Measurements from ENCODE around the gene TDRD9. TPM values are rescaled to one million over a fixed set of nuclear protein-coding genes. Genes with fewer than 3 reads are reported as not detected.

The TDRD9 gene
- total and polyA plus RNA-seq, 2 experiments from 2014 or later = not detected

GRCh38 chr14:104039214-104039613, 111.0 kb downstream of the TDRD9 start:
- Histone ChIP-seq H2AFZ (no peak overlapping the region), H3K4me3 (no peak overlapping the region), H3K9me2 (ENCODE audit: insufficient read depth) (no peaks in the 10 kb centered on the region), H3K36me3 (ENCODE audit: low read depth) (no peaks in the 10 kb centered on the region), H3K9me3 (ENCODE audit: low read depth) (no peaks in the 10 kb centered on the region), H3F3A (ENCODE audit: insufficient read depth) (no peaks in the 10 kb centered on the region), H3K27ac (no peak overlapping the region), H4K20me1 (ENCODE audit: insufficient read depth) (no peaks in the 10 kb centered on the region), H3K4me2 (ENCODE audit: unreplicated experiment) (no peak overlapping the region), H3K4me1 (ENCODE audit: insufficient read depth) (no peaks in the 10 kb centered on the region), H3K9ac (no peak overlapping the region), H3K79me2 (ENCODE audit: insufficient read depth) (no peaks in the 10 kb centered on the region), H3K27me3 (replicated peaks; ENCODE audit: insufficient read depth) (peaks cover 28% of the 10 kb centered on the region)
- TF ChIP-seq EZH2 (IDR thresholded peaks at IDR 0.05; ENCODE audit: insufficient read depth, poor library complexity, severe bottlenecking) (no peak), EZH2phosphoT487 (IDR thresholded peaks at IDR 0.05; ENCODE audit: insufficient read depth, low read depth) (no peak)
- no peak for DNase-seq
- in situ Hi-C loops (cut with MboI) = no loop called here
- 12 to 21% methylated on average over 5 of the region's 5 CpGs for WGBS, 2 experiments (ENCODE audit: low coverage in 1 of 2, low lambda C conversion rate in 2 of 2, missing lambda C conversion rate in 2 of 2)

GRCh38 chr14:104040539-104040938, 112.3 kb downstream of the TDRD9 start:
- Histone ChIP-seq H3K4me3 (no peak overlapping the region), H3K4me1 (ENCODE audit: insufficient read depth) (no peaks in the 10 kb centered on the region), H3K27me3 (replicated peaks; ENCODE audit: insufficient read depth) (peaks cover 23% of the 10 kb centered on the region), H2AFZ (no peak overlapping the region), H3F3A (ENCODE audit: insufficient read depth) (no peaks in the 10 kb centered on the region), H3K9me3 (ENCODE audit: low read depth) (no peaks in the 10 kb centered on the region), H3K79me2 (ENCODE audit: insufficient read depth) (no peaks in the 10 kb centered on the region), H4K20me1 (ENCODE audit: insufficient read depth) (no peaks in the 10 kb centered on the region), H3K36me3 (ENCODE audit: low read depth) (no peaks in the 10 kb centered on the region), H3K9me2 (ENCODE audit: insufficient read depth) (no peaks in the 10 kb centered on the region), H3K4me2 (ENCODE audit: unreplicated experiment) (no peak overlapping the region), H3K27ac (no peak overlapping the region), H3K9ac (no peak overlapping the region)
- TF ChIP-seq EZH2 (IDR thresholded peaks at IDR 0.05; ENCODE audit: insufficient read depth, poor library complexity, severe bottlenecking) (no peak), EZH2phosphoT487 (IDR thresholded peaks at IDR 0.05; ENCODE audit: insufficient read depth, low read depth) (no peak)
- WGBS, 2 experiments (ENCODE audit: low coverage in 1 of 2, low lambda C conversion rate in 2 of 2, missing lambda C conversion rate in 2 of 2) = 18 to 19% methylated on average over 5 of the region's 5 CpGs
- DNase-seq = no peak
- in situ Hi-C loops (cut with MboI) = no loop called here

DNA sequence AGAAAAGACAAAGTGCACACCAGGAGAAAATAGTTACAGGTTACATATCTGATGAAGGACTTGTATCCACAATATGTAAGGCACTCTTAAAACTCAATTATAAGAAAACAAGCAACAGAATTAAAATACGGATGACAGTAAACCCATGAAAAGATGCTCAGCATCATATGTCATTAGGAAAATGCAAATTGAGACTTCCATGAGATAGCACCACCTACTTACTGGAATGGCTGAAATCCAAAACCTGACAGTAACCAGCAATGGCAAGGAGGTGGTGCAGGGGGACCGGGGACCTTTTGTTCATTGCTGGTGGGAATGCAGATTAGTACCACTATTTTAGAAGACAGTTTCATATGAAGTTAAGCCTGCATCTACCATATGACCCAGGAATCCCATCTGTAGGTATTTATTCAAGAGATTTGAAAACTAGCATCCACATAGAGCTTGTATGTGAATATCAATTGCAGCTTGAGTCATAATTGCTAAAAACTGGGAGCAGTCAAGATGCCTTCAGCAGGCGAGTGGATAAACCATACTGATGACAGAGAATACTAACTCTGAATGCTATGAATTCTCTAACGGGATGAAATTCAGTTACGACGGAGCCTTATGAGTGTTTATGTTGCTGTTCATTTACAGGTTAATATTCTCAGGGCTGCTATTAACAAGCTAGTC, 113.3 kb downstream of the TDRD9 start:
- 57 to 58% methylated on average over 6 of the region's 6 CpGs for WGBS, 2 experiments (ENCODE audit: low coverage in 1 of 2, low lambda C conversion rate in 2 of 2, missing lambda C conversion rate in 2 of 2)
- Histone ChIP-seq H3K36me3 (ENCODE audit: low read depth) (no peaks in the 10 kb centered on the region), H3K9ac (no peak overlapping the region), H3K4me1 (ENCODE audit: insufficient read depth) (no peaks in the 10 kb centered on the region), H3K79me2 (ENCODE audit: insufficient read depth) (no peaks in the 10 kb centered on the region), H4K20me1 (ENCODE audit: insufficient read depth) (no peaks in the 10 kb centered on the region), H3K27me3 (replicated peaks; ENCODE audit: insufficient read depth) (peaks cover 18% of the 10 kb centered on the region; the same call in 1 of the 2 replicates), H3K27ac (no peak overlapping the region), H2AFZ (no peak overlapping the region), H3K9me2 (ENCODE audit: insufficient read depth) (no peaks in the 10 kb centered on the region), H3K9me3 (ENCODE audit: low read depth) (no peaks in the 10 kb centered on the region), H3F3A (ENCODE audit: insufficient read depth) (no peaks in the 10 kb centered on the region), H3K4me2 (ENCODE audit: unreplicated experiment) (no peak overlapping the region), H3K4me3 (no peak overlapping the region)
- TF ChIP-seq EZH2 (IDR thresholded peaks at IDR 0.05; ENCODE audit: insufficient read depth, poor library complexity, severe bottlenecking) (no peak), EZH2phosphoT487 (IDR thresholded peaks at IDR 0.05; ENCODE audit: insufficient read depth, low read depth) (no peak)
- in situ Hi-C loops (cut with MboI) = no loop called here
- DNase-seq = no peak

- H3K9ac ChIP-seq = no peak overlapping the region
- H3K9me2 ChIP-seq (ENCODE audit: insufficient read depth) = no peaks in the 10 kb centered on the region
- WGBS, 2 experiments (ENCODE audit: low coverage in 1 of 2, low lambda C conversion rate in 2 of 2, missing lambda C conversion rate in 2 of 2) = 48 to 53% methylated on average over 6 of the region's 6 CpGs
- no peak overlapping the region for H3K27ac ChIP-seq
- H3K79me2 ChIP-seq (ENCODE audit: insufficient read depth) = no peaks in the 10 kb centered on the region
- no peak overlapping the region for H2AFZ ChIP-seq
- no peaks in the 10 kb centered on the region for H3K9me3 ChIP-seq (ENCODE audit: low read depth)
- H4K20me1 ChIP-seq (ENCODE audit: insufficient read depth) = no peaks in the 10 kb centered on the region
- no peaks in the 10 kb centered on the region for H3K36me3 ChIP-seq (ENCODE audit: low read depth)
- no peak overlapping the region for H3K4me3 ChIP-seq
- no peak overlapping the region for H3K4me2 ChIP-seq (ENCODE audit: unreplicated experiment)
- H3F3A ChIP-seq (ENCODE audit: insufficient read depth) = no peaks in the 10 kb centered on the region
- H3K4me1 ChIP-seq (ENCODE audit: insufficient read depth) = no peaks in the 10 kb centered on the region
- H3K27me3 ChIP-seq (replicated peaks; ENCODE audit: insufficient read depth) = 0 out of 2 replicates have a peak, but pooled peaks cover 16% of the 10 kb centered on the region
- TF ChIP-seq EZH2 (IDR thresholded peaks at IDR 0.05; ENCODE audit: insufficient read depth, poor library complexity, severe bottlenecking) = no peak
- in situ Hi-C loops (cut with MboI) = no loop called here
- DNase-seq = no peak
Measured at GRCh38 chr14:104044016-104044415, 115.8 kb downstream of the TDRD9 start.
